Gastrocnemius medialis (tissue), 4 donors: ENCODE data around the gene ZBED1. TPM values are rescaled to one million over a fixed set of nuclear protein-coding genes. Genes with fewer than 3 reads are reported as not detected.

Experiments used
- ATAC-seq, 2 donors: fragments of 150-250 bp; one replicate each; pipeline ENCODE4 v1.9.1; 2016
- DNase-seq, 2 donors: peaks; one replicate each; pipeline ENCODE4 v3.0.0-alpha.2; 2019
- H3K27ac ChIP-seq, 4 donors: fragments of 200-600 bp; sonication (generic); 1 replicate in 1 of 4; 2 replicates in 3 of 4; pipeline ENCODE4 v1.5.1; 2016 to 2018; ENCODE audit warnings: mild to moderate bottlenecking in 2 of 4, moderate library complexity in 1 of 4
- H3K27me3 ChIP-seq, 3 donors: fragments of 200-600 bp; sonication (generic) in 2 of 3; 1 replicate in 1 of 3; 2 replicates in 2 of 3; pipeline versions ENCODE4 v1.5.1 to v1.6.0; 2016 to 2019; ENCODE audit warnings: mild to moderate bottlenecking in 1 of 3, moderate library complexity in 1 of 3
- H3K36me3 ChIP-seq, 2 donors: fragments of 200-600 bp; sonication (generic) in 1 of 2; one replicate each; pipeline ENCODE4 v1.5.1; 2017 to 2018
- H3K4me1 ChIP-seq, 2 donors: fragments of 200-600 bp; sonication (generic) in 1 of 2; one replicate each; pipeline ENCODE4 v1.5.1; 2016 to 2017; ENCODE audit warnings: mild to moderate bottlenecking in 2 of 2
- H3K4me3 ChIP-seq, 4 donors: fragments of 200-600 bp; sonication (generic) in 3 of 4; 1 replicate in 1 of 4; 2 replicates in 3 of 4; pipeline ENCODE4 v1.5.1; 2016 to 2019; ENCODE audit warnings: mild to moderate bottlenecking in 2 of 4
- H3K9me3 ChIP-seq, 3 donors: fragments of 200-600 bp; sonication (generic) in 2 of 3; 1 replicate in 1 of 3; 2 replicates in 2 of 3; pipeline ENCODE4 v1.5.1; 2016 to 2019
- CTCF ChIP-seq, 5 experiments: fragments of 450-650 bp in 3 of 5; fragments of 200-600 bp in 2 of 5; sonication (generic) in 2 of 5; IDR thresholded peaks in 4 of 5; conservative IDR thresholded peaks in 1 of 5; 1 replicate in 4 of 5; 2 replicates in 1 of 5; pipeline ENCODE4 v1.5.1; 2016 to 2019; ENCODE audit warnings: antibody characterized with exemption in 5 of 5, mild to moderate bottlenecking in 3 of 5, moderate library complexity in 3 of 5
- POLR2A ChIP-seq, 2 donors: fragments of 450-650 bp; IDR thresholded peaks; one replicate each; pipeline ENCODE4 v1.6.1; 2017; ENCODE audit warnings: antibody characterized with exemption in 2 of 2, mild to moderate bottlenecking in 2 of 2, moderate library complexity in 2 of 2
- in situ Hi-C, 4 donors: fragments of 200-750 bp; cut with MboI; loops; one replicate each; pipeline versions ENCODE4 v1.15.0 to v1.8.0; 2017; ENCODE audit warnings: low sequenced_read_pairs in 4 of 4
- intact Hi-C: fragments of 100-400 bp; cut with DNase I; formaldehyde crosslinking; loops from one replicate; pipeline ENCODE4 v1.15.1; 2023; ENCODE audit warnings: low total_unique reads
- total RNA-seq, 4 donors: library from RNA; depleted of rRNA; stranded (reverse); fragments of >200 nt; gene quantifications; one replicate each; pipeline versions ENCODE4 v1.1.0 to v1.2.3, GENCODE V29; 2016

ZBED1 gene
- total RNA-seq, 4 donors from 2014 or later: 76.8 to 191 (median 131) TPM

GRCh38 chrX:2516623-2517022 lies 15.8 kb upstream of the ZBED1 start:
- TF ChIP-seq CTCF (IDR thresholded peaks at IDR 0.05 in 4 of 5, conservative IDR thresholded peaks at IDR 0.05 in 1 of 5) (no peak), POLR2A (IDR thresholded peaks at IDR 0.05) (no peak)
- no peak for DNase-seq

GRCh38 chrX:2514131-2514530 lies 13.4 kb upstream of the ZBED1 start:
- intact Hi-C loops (no loop called here), in situ Hi-C loops (no loop called here)
- no peak for TF ChIP-seq POLR2A (IDR thresholded peaks at IDR 0.05)
- H3K27ac ChIP-seq: no peak overlapping the region
- no peak for DNase-seq
- no peaks in the 10 kb centered on the region for H3K36me3 ChIP-seq
- ATAC-seq: no peak
- H3K4me1 ChIP-seq: no peaks in the 10 kb centered on the region
- H3K27me3 ChIP-seq: no peaks in the 10 kb centered on the region
- no peak overlapping the region for H3K4me3 ChIP-seq
- H3K9me3 ChIP-seq: no peaks in the 10 kb centered on the region

More at GRCh38 chrX:2516623-2517022, 15.8 kb upstream of the ZBED1 start:
- Histone ChIP-seq H3K36me3 (no peaks in the 10 kb centered on the region), H3K9me3 (no peaks in the 10 kb centered on the region), H3K4me3 (no peak overlapping the region), H3K27me3 (no peaks in the 10 kb centered on the region), H3K4me1 (no peaks in the 10 kb centered on the region), H3K27ac (no peak overlapping the region)
- ATAC-seq: no peak
- in situ Hi-C loops (no loop called here), intact Hi-C loops (no loop called here)

- no peaks in the 10 kb centered on the region for H3K27me3 ChIP-seq
- no peaks in the 10 kb centered on the region for H3K4me1 ChIP-seq
- in situ Hi-C loops: no loop called here
Measured at GRCh38 chrX:2513121-2513664, 12.4 kb upstream of the ZBED1 start.

GRCh38 chrX:2512501-2512900 lies 11.7 kb upstream of the ZBED1 start:
- Histone ChIP-seq H3K36me3 (no peaks in the 10 kb centered on the region), H3K27ac (no peak overlapping the region), H3K4me1 (no peaks in the 10 kb centered on the region), H3K27me3 (no peaks in the 10 kb centered on the region), H3K9me3 (no peaks in the 10 kb centered on the region), H3K4me3 (no peak overlapping the region)
- no peak for TF ChIP-seq POLR2A (IDR thresholded peaks at IDR 0.05)
- no peak for ATAC-seq
- intact Hi-C loops: no loop called here
- in situ Hi-C loops: no loop called here
- DNase-seq: no peak

More at GRCh38 chrX:2513121-2513664, 12.4 kb upstream of the ZBED1 start:
- no peak for DNase-seq
- intact Hi-C loops: no loop called here
- no peak for ATAC-seq
- Histone ChIP-seq H3K36me3 (no peaks in the 10 kb centered on the region), H3K4me3 (no peak overlapping the region), H3K27ac (no peak overlapping the region), H3K9me3 (no peaks in the 10 kb centered on the region)
- TF ChIP-seq POLR2A (IDR thresholded peaks at IDR 0.05) (no peak), CTCF (IDR thresholded peaks at IDR 0.05 in 4 of 5, conservative IDR thresholded peaks at IDR 0.05 in 1 of 5) (no peak)

- Histone ChIP-seq H3K36me3 (no peaks in the 10 kb centered on the region), H3K27me3 (no peaks in the 10 kb centered on the region), H3K9me3 (no peaks in the 10 kb centered on the region), H3K4me3 (no peak overlapping the region), H3K4me1 (no peaks in the 10 kb centered on the region), H3K27ac (no peak overlapping the region)
- intact Hi-C loops: no loop called here
- in situ Hi-C loops: no loop called here
- ATAC-seq (no peak), DNase-seq (no peak)
- no peak for TF ChIP-seq POLR2A (IDR thresholded peaks at IDR 0.05)
- TF ChIP-seq CTCF (IDR thresholded peaks at IDR 0.05 in 4 of 5, conservative IDR thresholded peaks at IDR 0.05 in 1 of 5): no peak
Measured at GRCh38 chrX:2511326-2511725, 10.6 kb upstream of the ZBED1 start.
